Head of caudate nucleus (tissue), 42 donors: Measurements from ENCODE around the gene LTA.
"Not testable (repeated sequence)": the region's sequence is repeated elsewhere in the genome, so short reads cannot be mapped to it uniquely, and the experiment has no call there.

ENCODE experiments used
- DNase-seq, 42 donors: peaks; one replicate each; pipeline versions ENCODE4 v3.0.0 to v3.0.0-alpha.2; 2020 to 2021; ENCODE audit warnings: mixed read lengths in 7 of 42
- intact Hi-C: fragments of 100-400 bp; cut with DNase I; formaldehyde crosslinking; loops from one replicate; pipeline ENCODE4 v1.15.0; 2022

The LTA gene

GRCh38 chr6:31541059-31541657 is 30.9 kb upstream of the LTA start:
- peak in 13 of 42 donors; percentile 17 to 54 (median 30) for DNase-seq
- intact Hi-C loops = loop anchor here (5.0 kb wide), 2 partner anchors 49 to 81 kb away; partner anchors contain the start of gene PRRC2A

GRCh38 chr6:31541658-31542521 is 30.2 kb upstream of the LTA start, which contains the start of gene DDX39B:
DDX39B (minus strand) TSS chr6:31542003; CDS start chr6:31540532, 1,471 bp downstream.
- peak; percentile 93 to 99 (median 97) for DNase-seq
- intact Hi-C loops = loop anchor here (5.0 kb wide), 2 partner anchors 50 to 80 kb away; partner anchors contain the start of gene PRRC2A

GRCh38 chr6:31543639-31544038 is 28.4 kb upstream of the LTA start:
- intact Hi-C loops = loop anchor here (5.0 kb wide), 2 partner anchors 51 to 79 kb away; partner anchors contain the start of gene PRRC2A
- no peak for DNase-seq

GRCh38 chr6:31544676-31545075 is 27.4 kb upstream of the LTA start:
- no peak for DNase-seq
- intact Hi-C loops = loop anchor here (5.0 kb wide), 2 partner anchors 52 to 78 kb away; partner anchors contain the start of gene PRRC2A

GRCh38 chr6:31545291-31545690 is 26.8 kb upstream of the LTA start:
- intact Hi-C loops = no loop called here
- DNase-seq = no peak

- intact Hi-C loops = loop anchor here (2.0 kb wide), 1 partner anchor 52 kb away; no protein-coding TSS in a partner anchor
- peak; percentile 89 to 98 (median 94) for DNase-seq
These were observed 25.6 kb upstream of the LTA start, which contains the start of gene ATP6V1G2 for GRCh38 chr6:31546339-31546957. ATP6V1G2 (minus strand) TSS chr6:31546608; CDS start chr6:31546559, 49 bp downstream.

GRCh38 chr6:31546958-31547726 is 24.9 kb upstream of the LTA start, which contains the start of gene NFKBIL1:
NFKBIL1 (plus strand) TSS chr6:31547608; CDS start chr6:31547695, 87 bp downstream.
- intact Hi-C loops = loop anchor here (2.0 kb wide), 1 partner anchor 52 kb away; no protein-coding TSS in a partner anchor
- peak; percentile 95 to 99 (median 98) for DNase-seq

GRCh38 chr6:31547727-31548543 is 24.2 kb upstream of the LTA start:
- intact Hi-C loops = loop anchor here (2.0 kb wide), 1 partner anchor 51 kb away; no protein-coding TSS in a partner anchor
- DNase-seq = peak in 2 of 42 donors; percentile 8 to 21

- DNase-seq = no peak
- intact Hi-C loops = no loop called here
These were observed 23.6 kb upstream of the LTA start for GRCh38 chr6:31548544-31548873.

GRCh38 chr6:31551371-31551770 is 20.7 kb upstream of the LTA start:
- peak in 35 of 42 donors; percentile 17 to 81 (median 54) for DNase-seq
- intact Hi-C loops = not testable (repeated sequence)

- DNase-seq = no peak
- intact Hi-C loops = no loop called here
These were observed 15.8 kb upstream of the LTA start for GRCh38 chr6:31556307-31556706.

GRCh38 chr6:31557443-31558317 is 14.4 kb upstream of the LTA start:
- no peak for DNase-seq
- intact Hi-C loops = no loop called here

- no peak for DNase-seq
- intact Hi-C loops = no loop called here
These were observed 13.8 kb upstream of the LTA start for GRCh38 chr6:31558318-31558625.

- peak; percentile 26 to 88 (median 65) for DNase-seq
- intact Hi-C loops = no loop called here
These were observed 13.2 kb upstream of the LTA start for GRCh38 chr6:31558631-31559500.

GRCh38 chr6:31559606-31559957 is 12.5 kb upstream of the LTA start:
- intact Hi-C loops = no loop called here
- no peak for DNase-seq
